Mesangial cell (primary cell): Measurements from ENCODE around the gene BECN2. TPM values are rescaled to one million over a fixed set of nuclear protein-coding genes. Genes with fewer than 3 reads are reported as not detected.

Source experiments
- total RNA-seq: library from RNA; depleted of rRNA; stranded (reverse); fragments of >200 nt; gene quantifications from 2 replicates; pipeline ENCODE4 v1.2.3, GENCODE V29; 2015

BECN2 gene
- not detected in 2 replicates for total RNA-seq

GRCh38 chr1:241957692-241958494 is at the start of gene BECN2:
Gene BECN2, plus strand, starts transcription at chr1:241957767. Its CDS starts 0 bp downstream, at chr1:241957767.

GRCh38 chr1:241999026-241999425 is 41.5 kb downstream of the BECN2 start, which contains the start of gene MAP1LC3C:
Gene MAP1LC3C, minus strand, starts transcription at chr1:241999098. Its CDS starts 90 bp downstream, at chr1:241999008.

Other genes with a start within 250 kb of the BECN2 start
- gene EXO1, start 109.6 kb upstream of the BECN2 start, total RNA-seq, result 1.0 and 13.2 TPM in 2 replicates
- gene MAP1LC3C, start 41.3 kb downstream of the BECN2 start, total RNA-seq, result 0.63 TPM in 1 of 2 replicates, not detected in the other